ENCODE results near the gene LGALS7B. TPM values are rescaled to one million over a fixed set of nuclear protein-coding genes. Genes with fewer than 3 reads are reported as not detected.

Gene LGALS7B
- polyA plus RNA-seq, 1 of the 3 experiments (the other 2 are of a cell fraction) = not detected

DNA sequence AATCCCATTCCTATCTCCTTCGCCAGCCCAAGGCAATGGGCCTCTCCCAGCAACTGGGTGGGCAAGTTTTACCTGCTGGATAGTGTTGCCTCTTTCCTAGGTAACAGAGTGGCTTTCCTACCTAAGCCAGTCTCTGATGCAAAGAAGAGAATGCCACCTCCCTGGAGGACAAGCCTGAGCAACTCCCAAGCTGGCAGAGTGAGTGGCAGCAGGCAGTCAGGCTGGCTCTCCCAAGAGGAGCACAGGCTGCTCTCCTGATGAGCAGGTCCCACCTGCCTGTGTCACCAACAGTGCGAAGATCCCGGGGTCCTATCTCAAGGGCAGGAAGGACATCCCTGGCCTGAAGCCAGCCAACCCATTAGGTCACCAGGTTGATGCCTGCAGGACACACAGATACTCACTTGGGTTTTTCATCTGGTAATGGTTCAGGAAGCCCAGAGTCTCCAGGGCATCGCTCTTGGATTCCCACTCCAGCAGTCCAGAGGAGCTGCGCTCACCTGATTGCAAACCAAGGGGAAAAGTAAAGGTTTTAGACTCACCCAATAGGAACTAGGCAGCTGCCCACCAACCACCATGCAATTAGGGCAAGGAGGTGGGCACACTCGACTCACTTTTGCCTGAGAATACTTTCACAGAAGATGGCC is 48.1 kb downstream of the LGALS7B start:
- Histone ChIP-seq H3K4me2 (peak overlapping the region; percentile 44; the same call in 1 of the 2 replicates), H3K4me3 (ENCODE audit: low read depth in 2 of 2, low read length in 1 of 2) (no peak overlapping the region), H4K20me1 (ENCODE audit: insufficient read depth) (peaks cover 41% of the 10 kb centered on the region), H3K27me3 (ENCODE audit: insufficient read depth) (no peaks in the 10 kb centered on the region), H3K36me3 (replicated peaks in 1 of 2; ENCODE audit: control insufficient read depth in 1 of 2, insufficient read depth in 2 of 2, low read length in 1 of 2) (peaks cover 43 to 53% of the 10 kb centered on the region in 2 experiments), H3K9me2 (no peaks in the 10 kb centered on the region), H3K9ac (peak overlapping the region; percentile 16; the same call in 1 of the 2 replicates), H3K27ac (ENCODE audit: low read depth in 2 of 2, low read length in 1 of 2) (peak overlapping the region; percentile 68 to 82), H3K9me3 (no peaks in the 10 kb centered on the region), H3K79me2 (ENCODE audit: insufficient read depth) (peaks cover 32% of the 10 kb centered on the region), H3F3A (replicated peaks; ENCODE audit: insufficient read depth) (peaks cover 74% of the 10 kb centered on the region), H2AFZ (ENCODE audit: low read depth) (no peak overlapping the region), H3K4me1 (ENCODE audit: control insufficient read depth in 1 of 2, insufficient read depth in 2 of 2, low read depth in 1 of 2, low read length in 1 of 2) (peaks cover 33 to 65% of the 10 kb centered on the region in 2 experiments; a peak in 3 of 4 replicates)
- peak; percentile 63 for DNase-seq
- CTCF ChIA-PET = interaction anchor here (1.2 kb wide), 1 partner anchor 14 kb away, joined by 3 read pairs; no protein-coding TSS in a partner anchor
- 0 out of 2 replicates have a peak, but pooled peaks have one; percentile 3 for TF ChIP-seq NFIC (IDR thresholded peaks at IDR 0.05; ENCODE audit: borderline replicate concordance)
- TF ChIP-seq, protein P1, sequence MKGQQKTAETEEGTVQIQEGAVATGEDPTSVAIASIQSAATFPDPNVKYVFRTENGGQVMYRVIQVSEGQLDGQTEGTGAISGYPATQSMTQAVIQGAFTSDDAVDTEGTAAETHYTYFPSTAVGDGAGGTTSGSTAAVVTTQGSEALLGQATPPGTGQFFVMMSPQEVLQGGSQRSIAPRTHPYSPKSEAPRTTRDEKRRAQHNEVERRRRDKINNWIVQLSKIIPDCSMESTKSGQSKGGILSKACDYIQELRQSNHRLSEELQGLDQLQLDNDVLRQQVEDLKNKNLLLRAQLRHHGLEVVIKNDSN (IDR thresholded peaks at IDR 0.05; ENCODE audit: borderline replicate concordance, low read depth) = no peak
- no peak for TF ChIP-seq RFX5 (IDR thresholded peaks at IDR 0.05; ENCODE audit: low read length)
- WGBS (ENCODE audit: low lambda C conversion rate) = 74% methylated on average over 3 of the region's 6 CpGs
- POLR2A ChIA-PET = interaction anchor here (1.0 to 2.4 kb wide), 3 partner anchors 12 to 62 kb away, joined by 3 to 9 read pairs (median 4); no protein-coding TSS in a partner anchor

DNA sequence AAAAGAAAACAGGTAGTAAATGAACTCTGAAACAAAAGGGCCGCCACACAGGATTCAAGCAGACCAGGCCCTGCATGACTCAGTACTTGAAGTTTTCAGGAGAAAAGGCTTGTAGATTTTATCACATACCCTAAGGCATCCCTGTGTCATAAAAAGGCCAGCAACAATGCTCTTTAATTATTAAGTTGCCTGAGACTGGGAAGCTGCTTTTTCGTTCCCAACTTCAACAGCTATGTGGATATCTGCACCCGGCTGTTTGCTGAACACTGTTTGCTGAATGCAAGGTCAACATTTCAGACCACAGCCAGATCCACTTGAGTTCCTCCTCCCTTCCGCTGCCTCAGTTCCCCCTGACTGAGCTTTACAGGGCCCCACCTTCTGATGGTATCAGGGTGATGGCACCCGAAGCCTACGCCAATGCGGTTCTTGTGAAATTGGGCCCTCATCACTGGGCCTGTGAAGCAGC is 48.7 kb downstream of the LGALS7B start:
- H3K79me2 ChIP-seq (ENCODE audit: insufficient read depth) = peaks cover 38% of the 10 kb centered on the region
- H3K27ac ChIP-seq (ENCODE audit: low read depth in 2 of 2, low read length in 1 of 2) = peak overlapping the region; percentile 68 to 82
- no peak for DNase-seq
- peak overlapping the region; percentile 16; the same call in 1 of the 2 replicates for H3K9ac ChIP-seq
- H3K27me3 ChIP-seq (ENCODE audit: insufficient read depth) = no peaks in the 10 kb centered on the region
- peaks cover 49 to 59% of the 10 kb centered on the region in 2 experiments for H3K36me3 ChIP-seq (replicated peaks in 1 of 2; ENCODE audit: control insufficient read depth in 1 of 2, insufficient read depth in 2 of 2, low read length in 1 of 2)
- peaks cover 78% of the 10 kb centered on the region for H3F3A ChIP-seq (replicated peaks; ENCODE audit: insufficient read depth)
- 60% methylated on average over 7 of the region's 7 CpGs for WGBS (ENCODE audit: low lambda C conversion rate)
- H3K4me1 ChIP-seq (ENCODE audit: control insufficient read depth in 1 of 2, insufficient read depth in 2 of 2, low read depth in 1 of 2, low read length in 1 of 2) = peaks cover 30 to 61% of the 10 kb centered on the region in 2 experiments; a peak in 3 of 4 replicates
- no peak overlapping the region for H2AFZ ChIP-seq (ENCODE audit: low read depth)
- H3K4me3 ChIP-seq (ENCODE audit: low read depth in 2 of 2, low read length in 1 of 2) = no peak overlapping the region
- CTCF ChIA-PET = interaction anchor here (1.2 kb wide), 2 partner anchors 10 to 13 kb away, joined by 3 read pairs; no protein-coding TSS in a partner anchor
- H3K4me2 ChIP-seq = peak overlapping the region; percentile 53; the same call in 1 of the 2 replicates
- no peaks in the 10 kb centered on the region for H3K9me2 ChIP-seq
- H3K9me3 ChIP-seq = no peaks in the 10 kb centered on the region
- H4K20me1 ChIP-seq (ENCODE audit: insufficient read depth) = peaks cover 47% of the 10 kb centered on the region
- POLR2A ChIA-PET = interaction anchor here (1.0 to 2.4 kb wide), 3 partner anchors 11 to 62 kb away, joined by 3 to 9 read pairs (median 4); no protein-coding TSS in a partner anchor
- TF ChIP-seq, protein P1 (IDR thresholded peaks at IDR 0.05; ENCODE audit: borderline replicate concordance, low read depth) = no peak
- TF ChIP-seq POLR2AphosphoS5 (IDR thresholded peaks at IDR 0.05; ENCODE audit: low read depth, low read length) (no peak; the same call in 1 of the 2 replicates), CHD2 (IDR thresholded peaks at IDR 0.05; ENCODE audit: low read length, partially characterized antibody) (no peak), FOSL2 (IDR thresholded peaks at IDR 0.05; ENCODE audit: borderline replicate concordance, low read depth) (peak; percentile 57), MXI1 (IDR thresholded peaks at IDR 0.05; ENCODE audit: low read depth, low read length) (no peak), TCF12 (IDR thresholded peaks at IDR 0.05) (peak; percentile 35; the same call in 1 of the 2 replicates), YY1 (IDR thresholded peaks at IDR 0.05; ENCODE audit: low read depth) (peak; percentile 53; the same call in 1 of the 2 replicates), GATA2 (CRISPR knock-in tag; IDR thresholded peaks at IDR 0.05) (no peak), TEAD4 (IDR thresholded peaks at IDR 0.05; ENCODE audit: borderline replicate concordance, insufficient read depth) (no peak), RAD21 (IDR thresholded peaks at IDR 0.05; ENCODE audit: low read length) (no peak), RCOR1 (IDR thresholded peaks at IDR 0.05; ENCODE audit: low read length) (no peak), SIN3A (IDR thresholded peaks at IDR 0.05; ENCODE audit: borderline replicate concordance, low read depth, low read length) (no peak), EZH2phosphoT487 (IDR thresholded peaks at IDR 0.05; ENCODE audit: borderline replicate concordance, low read depth) (no peak), RFX5 (IDR thresholded peaks at IDR 0.05; ENCODE audit: low read length) (no peak), MEF2A (IDR thresholded peaks at IDR 0.05; ENCODE audit: borderline replicate concordance, low read depth) (peak; percentile 14; the same call in 1 of the 2 replicates)
- TF ChIP-seq, protein P2, sequence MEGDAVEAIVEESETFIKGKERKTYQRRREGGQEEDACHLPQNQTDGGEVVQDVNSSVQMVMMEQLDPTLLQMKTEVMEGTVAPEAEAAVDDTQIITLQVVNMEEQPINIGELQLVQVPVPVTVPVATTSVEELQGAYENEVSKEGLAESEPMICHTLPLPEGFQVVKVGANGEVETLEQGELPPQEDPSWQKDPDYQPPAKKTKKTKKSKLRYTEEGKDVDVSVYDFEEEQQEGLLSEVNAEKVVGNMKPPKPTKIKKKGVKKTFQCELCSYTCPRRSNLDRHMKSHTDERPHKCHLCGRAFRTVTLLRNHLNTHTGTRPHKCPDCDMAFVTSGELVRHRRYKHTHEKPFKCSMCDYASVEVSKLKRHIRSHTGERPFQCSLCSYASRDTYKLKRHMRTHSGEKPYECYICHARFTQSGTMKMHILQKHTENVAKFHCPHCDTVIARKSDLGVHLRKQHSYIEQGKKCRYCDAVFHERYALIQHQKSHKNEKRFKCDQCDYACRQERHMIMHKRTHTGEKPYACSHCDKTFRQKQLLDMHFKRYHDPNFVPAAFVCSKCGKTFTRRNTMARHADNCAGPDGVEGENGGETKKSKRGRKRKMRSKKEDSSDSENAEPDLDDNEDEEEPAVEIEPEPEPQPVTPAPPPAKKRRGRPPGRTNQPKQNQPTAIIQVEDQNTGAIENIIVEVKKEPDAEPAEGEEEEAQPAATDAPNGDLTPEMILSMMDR (IDR thresholded peaks at IDR 0.05) = no peak
- TF ChIP-seq, protein P3, sequence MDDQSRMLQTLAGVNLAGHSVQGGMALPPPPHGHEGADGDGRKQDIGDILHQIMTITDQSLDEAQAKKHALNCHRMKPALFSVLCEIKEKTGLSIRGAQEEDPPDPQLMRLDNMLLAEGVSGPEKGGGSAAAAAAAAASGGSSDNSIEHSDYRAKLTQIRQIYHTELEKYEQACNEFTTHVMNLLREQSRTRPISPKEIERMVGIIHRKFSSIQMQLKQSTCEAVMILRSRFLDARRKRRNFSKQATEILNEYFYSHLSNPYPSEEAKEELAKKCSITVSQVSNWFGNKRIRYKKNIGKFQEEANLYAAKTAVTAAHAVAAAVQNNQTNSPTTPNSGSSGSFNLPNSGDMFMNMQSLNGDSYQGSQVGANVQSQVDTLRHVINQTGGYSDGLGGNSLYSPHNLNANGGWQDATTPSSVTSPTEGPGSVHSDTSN (IDR thresholded peaks at IDR 0.05) = no peak
- TF ChIP-seq, protein P4, sequence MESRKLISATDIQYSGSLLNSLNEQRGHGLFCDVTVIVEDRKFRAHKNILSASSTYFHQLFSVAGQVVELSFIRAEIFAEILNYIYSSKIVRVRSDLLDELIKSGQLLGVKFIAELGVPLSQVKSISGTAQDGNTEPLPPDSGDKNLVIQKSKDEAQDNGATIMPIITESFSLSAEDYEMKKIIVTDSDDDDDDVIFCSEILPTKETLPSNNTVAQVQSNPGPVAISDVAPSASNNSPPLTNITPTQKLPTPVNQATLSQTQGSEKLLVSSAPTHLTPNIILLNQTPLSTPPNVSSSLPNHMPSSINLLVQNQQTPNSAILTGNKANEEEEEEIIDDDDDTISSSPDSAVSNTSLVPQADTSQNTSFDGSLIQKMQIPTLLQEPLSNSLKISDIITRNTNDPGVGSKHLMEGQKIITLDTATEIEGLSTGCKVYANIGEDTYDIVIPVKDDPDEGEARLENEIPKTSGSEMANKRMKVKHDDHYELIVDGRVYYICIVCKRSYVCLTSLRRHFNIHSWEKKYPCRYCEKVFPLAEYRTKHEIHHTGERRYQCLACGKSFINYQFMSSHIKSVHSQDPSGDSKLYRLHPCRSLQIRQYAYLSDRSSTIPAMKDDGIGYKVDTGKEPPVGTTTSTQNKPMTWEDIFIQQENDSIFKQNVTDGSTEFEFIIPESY (IDR thresholded peaks at IDR 0.05; ENCODE audit: borderline replicate concordance, low read depth) = no peak

Data from SK-N-SH (cell line).